Measurements from ENCODE around the gene TBC1D19.

TBC1D19 gene

DNA sequence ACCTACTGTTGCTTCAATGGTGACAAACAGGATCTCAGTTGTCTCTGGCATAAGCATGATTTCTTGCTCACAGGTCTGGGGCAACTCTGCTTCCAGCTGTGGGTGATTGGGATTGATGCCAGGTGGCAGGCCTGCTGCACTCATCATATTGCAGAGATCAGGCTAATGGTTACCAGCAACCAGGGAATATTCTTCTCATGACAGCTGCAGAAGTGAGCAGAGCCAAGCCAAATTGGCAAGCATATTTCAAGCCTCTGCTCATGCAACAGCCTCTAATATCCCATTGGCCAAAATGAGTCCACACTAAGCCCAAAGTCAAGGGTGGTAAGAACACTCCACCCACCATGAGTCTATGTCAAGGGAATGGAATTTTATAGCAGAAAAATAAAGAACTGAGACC, 26.7 kb upstream of the TBC1D19 start:
- no peaks in the 10 kb centered on the region for H3K36me3 ChIP-seq (replicated peaks; ENCODE audit: low read depth, low read length)
- H3K4me1 ChIP-seq (ENCODE audit: low read length): no peaks in the 10 kb centered on the region
- H3K79me2 ChIP-seq (ENCODE audit: low read length): no peaks in the 10 kb centered on the region
- H3K4me3 ChIP-seq (ENCODE audit: low read length): no peak overlapping the region
- H3K9me3 ChIP-seq (ENCODE audit: insufficient read depth, low read length): no peaks in the 10 kb centered on the region
- H3K9ac ChIP-seq (ENCODE audit: low read length): no peak overlapping the region
- TF ChIP-seq EZH2phosphoT487 (IDR thresholded peaks at IDR 0.05; ENCODE audit: low read depth) (no peak), CTCF (IDR thresholded peaks at IDR 0.05; ENCODE audit: low read depth, low read length) (no peak)
- H3K27me3 ChIP-seq (ENCODE audit: low read depth, low read length): no peaks in the 10 kb centered on the region
- no peaks in the 10 kb centered on the region for H4K20me1 ChIP-seq (ENCODE audit: insufficient read depth, low read length)
- H3K4me2 ChIP-seq (ENCODE audit: low read length): no peak overlapping the region
- no peak overlapping the region for H3K27ac ChIP-seq (ENCODE audit: low read length)
- H2AFZ ChIP-seq (ENCODE audit: low read depth, low read length): no peak overlapping the region

GRCh38 chr4:26558166-26558895, 25.6 kb upstream of the TBC1D19 start:
- Histone ChIP-seq H3K4me3 (ENCODE audit: low read length) (no peak overlapping the region), H3K9me3 (ENCODE audit: insufficient read depth, low read length) (no peaks in the 10 kb centered on the region), H3K4me2 (ENCODE audit: low read length) (no peak overlapping the region), H3K36me3 (replicated peaks; ENCODE audit: low read depth, low read length) (no peaks in the 10 kb centered on the region), H3K27me3 (ENCODE audit: low read depth, low read length) (no peaks in the 10 kb centered on the region), H3K4me1 (ENCODE audit: low read length) (no peaks in the 10 kb centered on the region), H3K9ac (ENCODE audit: low read length) (no peak overlapping the region), H3K27ac (ENCODE audit: low read length) (no peak overlapping the region), H2AFZ (ENCODE audit: low read depth, low read length) (no peak overlapping the region), H4K20me1 (ENCODE audit: insufficient read depth, low read length) (no peaks in the 10 kb centered on the region), H3K79me2 (ENCODE audit: low read length) (no peaks in the 10 kb centered on the region)
- TF ChIP-seq EZH2phosphoT487 (IDR thresholded peaks at IDR 0.05; ENCODE audit: low read depth): no peak
- no peak for TF ChIP-seq CTCF (IDR thresholded peaks at IDR 0.05; ENCODE audit: low read depth, low read length)

- no peak overlapping the region for H3K4me2 ChIP-seq (ENCODE audit: low read length)
- no peaks in the 10 kb centered on the region for H3K36me3 ChIP-seq (replicated peaks; ENCODE audit: low read depth, low read length)
- H3K4me3 ChIP-seq (ENCODE audit: low read length): no peak overlapping the region
- no peaks in the 10 kb centered on the region for H3K9me3 ChIP-seq (ENCODE audit: insufficient read depth, low read length)
- H3K9ac ChIP-seq (ENCODE audit: low read length): no peak overlapping the region
- no peaks in the 10 kb centered on the region for H3K27me3 ChIP-seq (ENCODE audit: low read depth, low read length)
- H3K79me2 ChIP-seq (ENCODE audit: low read length): no peaks in the 10 kb centered on the region
- TF ChIP-seq EZH2phosphoT487 (IDR thresholded peaks at IDR 0.05; ENCODE audit: low read depth) (no peak), CTCF (IDR thresholded peaks at IDR 0.05; ENCODE audit: low read depth, low read length) (no peak)
- H2AFZ ChIP-seq (ENCODE audit: low read depth, low read length): no peak overlapping the region
- no peaks in the 10 kb centered on the region for H4K20me1 ChIP-seq (ENCODE audit: insufficient read depth, low read length)
- no peaks in the 10 kb centered on the region for H3K4me1 ChIP-seq (ENCODE audit: low read length)
- no peak overlapping the region for H3K27ac ChIP-seq (ENCODE audit: low read length)
These were observed 17.8 kb upstream of the TBC1D19 start for GRCh38 chr4:26566133-26566532.

DNA sequence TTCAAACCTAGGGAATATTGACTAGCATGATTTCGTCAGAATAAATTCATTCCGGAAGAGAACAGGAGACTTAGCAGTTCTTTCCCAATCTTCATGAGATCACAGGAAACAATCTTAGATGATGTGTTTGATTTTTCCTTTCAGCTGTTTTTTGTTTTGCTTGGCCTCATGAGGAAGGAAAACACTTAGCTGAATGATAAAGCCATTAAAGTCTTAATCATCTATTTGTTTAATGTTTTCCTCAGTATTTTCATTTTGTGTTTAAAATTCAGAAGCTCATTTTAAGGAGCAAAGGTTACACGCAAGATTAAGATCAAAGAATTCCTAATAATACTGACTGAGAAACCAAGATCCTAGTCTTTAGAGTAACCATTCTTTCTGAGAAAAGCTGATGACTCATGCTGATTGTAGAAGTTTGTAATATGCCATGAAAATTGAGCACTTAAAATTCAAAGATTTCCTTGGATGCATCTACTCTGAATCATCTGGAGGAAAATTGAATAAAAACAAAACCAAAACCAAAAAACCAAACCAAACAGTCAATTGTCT, 15.4 kb upstream of the TBC1D19 start:
- TF ChIP-seq CTCF (IDR thresholded peaks at IDR 0.05; ENCODE audit: low read depth, low read length) (no peak), EZH2phosphoT487 (IDR thresholded peaks at IDR 0.05; ENCODE audit: low read depth) (no peak)
- H3K9ac ChIP-seq (ENCODE audit: low read length): no peak overlapping the region
- H4K20me1 ChIP-seq (ENCODE audit: insufficient read depth, low read length): no peaks in the 10 kb centered on the region
- H3K4me1 ChIP-seq (ENCODE audit: low read length): no peaks in the 10 kb centered on the region
- H3K9me3 ChIP-seq (ENCODE audit: insufficient read depth, low read length): no peaks in the 10 kb centered on the region
- no peaks in the 10 kb centered on the region for H3K27me3 ChIP-seq (ENCODE audit: low read depth, low read length)
- H3K4me2 ChIP-seq (ENCODE audit: low read length): no peak overlapping the region
- no peak overlapping the region for H2AFZ ChIP-seq (ENCODE audit: low read depth, low read length)
- no peak overlapping the region for H3K4me3 ChIP-seq (ENCODE audit: low read length)
- no peak overlapping the region for H3K27ac ChIP-seq (ENCODE audit: low read length)
- no peaks in the 10 kb centered on the region for H3K79me2 ChIP-seq (ENCODE audit: low read length)
- H3K36me3 ChIP-seq (replicated peaks; ENCODE audit: low read depth, low read length): no peaks in the 10 kb centered on the region

All from OCI-LY3 (cell line).